RWPE2 (cell line): ENCODE data around the gene NHLH2.

Experiments
- ATAC-seq: fragments of 200-7000 bp; cut with Tn5 transposase; 3 replicates; pipeline ENCODE4 v1.9.1; 2021; ENCODE audit warnings: low read depth
- DNase-seq: peaks from one replicate; pipeline ENCODE4 v3.0.0-alpha.2; 2020; ENCODE audit warnings: low spot score
- H3K27ac ChIP-seq: fragments of 450-650 bp; 2 replicates; pipeline ENCODE4 v1.5.1; 2017; ENCODE audit warnings: mild to moderate bottlenecking; ENCODE audit not compliant: poor library complexity, severe bottlenecking
- H3K27me3 ChIP-seq: fragments of 250-450 bp; sonication (Bioruptor Pico); 2 replicates; pipeline ENCODE4 v1.5.1; 2021; ENCODE audit warnings: mild to moderate bottlenecking, moderate library complexity; ENCODE audit not compliant: insufficient read depth, poor library complexity, severe bottlenecking
- H3K36me3 ChIP-seq: fragments of 250-450 bp; sonication (Bioruptor Pico); 2 replicates; pipeline ENCODE4 v1.5.1; 2020; ENCODE audit warnings: low read depth, mild to moderate bottlenecking, moderate library complexity
- H3K4me1 ChIP-seq: fragments of 250-450 bp; sonication (Bioruptor Pico); 2 replicates; pipeline ENCODE4 v1.5.1; 2021; ENCODE audit warnings: mild to moderate bottlenecking, moderate library complexity; ENCODE audit not compliant: insufficient read depth, poor library complexity, severe bottlenecking
- H3K4me3 ChIP-seq: fragments of 250-450 bp; sonication (Bioruptor Pico); 2 replicates; pipeline ENCODE4 v1.5.1; 2021; ENCODE audit warnings: mild to moderate bottlenecking, moderate library complexity; ENCODE audit not compliant: severe bottlenecking
- H3K9me3 ChIP-seq: fragments of 250-450 bp; sonication (Bioruptor Pico); 2 replicates; pipeline ENCODE4 v1.5.1; 2021; ENCODE audit warnings: mild to moderate bottlenecking, moderate library complexity; ENCODE audit not compliant: severe bottlenecking
- TF ChIP-seq, protein P1 (sequence below): fragments of 450-650 bp; IDR thresholded peaks from one replicate; pipeline ENCODE4 v1.5.1; 2017; ENCODE audit warnings: mild to moderate bottlenecking, moderate library complexity; ENCODE audit not compliant: poor library complexity, severe bottlenecking

Gene NHLH2

GRCh38 chr1:115839029-115839678 lies 1.8 kb downstream of the NHLH2 start:
- Histone ChIP-seq H3K4me1 (no peaks in the 10 kb centered on the region), H3K27me3 (no peaks in the 10 kb centered on the region), H3K36me3 (no peaks in the 10 kb centered on the region), H3K9me3 (no peaks in the 10 kb centered on the region), H3K27ac (no peak overlapping the region), H3K4me3 (peak overlapping the region; percentile 23)
- ATAC-seq (peak; percentile 91), DNase-seq (peak; percentile 70)
- TF ChIP-seq, protein P1, sequence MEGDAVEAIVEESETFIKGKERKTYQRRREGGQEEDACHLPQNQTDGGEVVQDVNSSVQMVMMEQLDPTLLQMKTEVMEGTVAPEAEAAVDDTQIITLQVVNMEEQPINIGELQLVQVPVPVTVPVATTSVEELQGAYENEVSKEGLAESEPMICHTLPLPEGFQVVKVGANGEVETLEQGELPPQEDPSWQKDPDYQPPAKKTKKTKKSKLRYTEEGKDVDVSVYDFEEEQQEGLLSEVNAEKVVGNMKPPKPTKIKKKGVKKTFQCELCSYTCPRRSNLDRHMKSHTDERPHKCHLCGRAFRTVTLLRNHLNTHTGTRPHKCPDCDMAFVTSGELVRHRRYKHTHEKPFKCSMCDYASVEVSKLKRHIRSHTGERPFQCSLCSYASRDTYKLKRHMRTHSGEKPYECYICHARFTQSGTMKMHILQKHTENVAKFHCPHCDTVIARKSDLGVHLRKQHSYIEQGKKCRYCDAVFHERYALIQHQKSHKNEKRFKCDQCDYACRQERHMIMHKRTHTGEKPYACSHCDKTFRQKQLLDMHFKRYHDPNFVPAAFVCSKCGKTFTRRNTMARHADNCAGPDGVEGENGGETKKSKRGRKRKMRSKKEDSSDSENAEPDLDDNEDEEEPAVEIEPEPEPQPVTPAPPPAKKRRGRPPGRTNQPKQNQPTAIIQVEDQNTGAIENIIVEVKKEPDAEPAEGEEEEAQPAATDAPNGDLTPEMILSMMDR, result no peak

DNA sequence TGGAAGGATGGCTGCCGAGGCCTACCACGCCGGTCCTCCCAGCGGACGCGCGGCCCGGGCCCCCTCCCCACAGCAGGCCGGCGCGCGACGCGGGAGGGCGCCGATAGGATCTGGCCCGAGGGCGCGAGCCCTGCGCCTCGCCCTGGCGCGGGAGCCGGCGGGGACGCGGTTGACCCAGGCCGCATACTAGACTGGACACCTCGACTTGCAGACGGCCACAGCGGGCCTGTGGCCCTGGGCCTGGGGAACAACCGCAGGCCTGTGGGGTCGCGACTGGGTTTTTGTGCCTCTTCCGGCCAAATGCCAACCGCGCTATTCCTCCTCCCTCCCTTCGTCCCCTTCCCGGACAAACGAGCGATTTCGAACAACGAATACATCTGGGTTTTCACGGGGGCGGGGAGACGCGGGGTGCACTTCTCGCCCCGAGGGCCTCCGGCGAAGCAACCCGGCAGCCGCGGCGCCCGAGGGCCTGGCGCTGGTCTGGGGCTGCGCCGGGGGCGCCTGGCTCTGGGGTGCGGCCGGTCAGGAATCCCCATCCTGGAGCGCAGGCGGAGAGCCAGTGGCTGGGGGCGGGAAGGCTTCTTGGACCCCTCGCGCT lies 2.4 kb downstream of the NHLH2 start:
- H3K27ac ChIP-seq, result no peak overlapping the region
- no peaks in the 10 kb centered on the region for H3K27me3 ChIP-seq
- peak overlapping the region; percentile 23 for H3K4me3 ChIP-seq
- H3K4me1 ChIP-seq, result no peaks in the 10 kb centered on the region
- no peak for DNase-seq
- ATAC-seq, result peak; percentile 13; the same call in 2 of the 3 replicates
- TF ChIP-seq, protein P1, result no peak
- no peaks in the 10 kb centered on the region for H3K9me3 ChIP-seq
- no peaks in the 10 kb centered on the region for H3K36me3 ChIP-seq

GRCh38 chr1:115837740-115838421 lies 3.0 kb downstream of the NHLH2 start:
- Histone ChIP-seq H3K27ac (no peak overlapping the region), H3K36me3 (no peaks in the 10 kb centered on the region), H3K27me3 (no peaks in the 10 kb centered on the region), H3K9me3 (no peaks in the 10 kb centered on the region), H3K4me3 (no peak overlapping the region), H3K4me1 (no peaks in the 10 kb centered on the region)
- TF ChIP-seq, protein P1, result no peak
- ATAC-seq, result no peak
- no peak for DNase-seq

DNA sequence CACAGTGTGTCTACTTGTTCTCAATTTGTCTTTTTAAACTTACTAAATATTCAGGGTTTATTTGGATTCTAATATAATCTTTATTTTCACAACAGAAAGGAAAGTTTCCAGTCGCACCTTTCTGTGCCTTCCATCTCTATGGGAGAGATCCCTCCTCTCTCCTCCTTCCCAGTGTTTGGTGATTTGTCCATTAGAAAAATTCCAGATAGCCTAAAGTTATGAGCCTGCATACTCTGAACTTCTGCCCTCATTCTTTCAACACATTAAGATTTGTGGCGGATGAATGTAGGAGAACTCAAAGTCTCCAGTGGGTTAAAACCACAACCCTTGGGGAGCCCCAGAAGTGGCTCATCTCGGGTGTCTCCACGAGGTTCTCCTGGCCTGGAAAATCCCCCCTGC lies 3.6 kb downstream of the NHLH2 start:
- ATAC-seq (no peak), DNase-seq (no peak)
- TF ChIP-seq, protein P1, result no peak
- Histone ChIP-seq H3K27ac (no peak overlapping the region), H3K27me3 (no peaks in the 10 kb centered on the region), H3K36me3 (no peaks in the 10 kb centered on the region), H3K9me3 (no peaks in the 10 kb centered on the region), H3K4me3 (no peak overlapping the region), H3K4me1 (no peaks in the 10 kb centered on the region)
